Fibroblast of the conjunctiva (primary cell): ENCODE data around the gene LPIN1.

Source experiments
- DNase-seq: peaks from one replicate; pipeline ENCODE4 v3.0.0-alpha.2; 2010; ENCODE audit warnings: low read depth

The LPIN1 gene

GRCh38 chr2:11866358-11867335 lies 120.2 kb downstream of the LPIN1 start:
- DNase-seq: no peak

- DNase-seq: no peak
Measured at GRCh38 chr2:11867926-11868325, 121.5 kb downstream of the LPIN1 start.

GRCh38 chr2:11869391-11869991 lies 123.1 kb downstream of the LPIN1 start:
- no peak for DNase-seq

DNA sequence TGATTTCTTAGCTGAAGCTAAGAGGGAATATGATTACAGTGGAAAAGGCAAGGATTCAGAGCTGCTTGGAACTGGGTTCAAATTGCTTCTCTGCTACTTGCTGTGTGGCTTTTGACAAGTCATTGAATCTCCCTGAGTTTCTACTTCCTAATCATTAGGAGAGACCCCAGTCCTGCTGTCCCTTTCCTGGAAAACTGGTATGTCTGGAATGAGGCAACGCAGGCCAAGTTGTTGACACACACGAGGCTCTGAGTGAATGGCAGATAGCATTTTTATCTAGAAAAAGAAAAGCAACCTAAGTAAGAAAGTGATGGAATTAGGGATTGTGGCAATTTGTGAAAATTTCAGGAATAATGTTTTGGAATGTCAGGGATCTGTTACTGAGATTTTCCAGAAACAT lies 123.6 kb downstream of the LPIN1 start:
- DNase-seq: no peak

GRCh38 chr2:11870584-11870983 lies 124.2 kb downstream of the LPIN1 start:
- DNase-seq: no peak

DNA sequence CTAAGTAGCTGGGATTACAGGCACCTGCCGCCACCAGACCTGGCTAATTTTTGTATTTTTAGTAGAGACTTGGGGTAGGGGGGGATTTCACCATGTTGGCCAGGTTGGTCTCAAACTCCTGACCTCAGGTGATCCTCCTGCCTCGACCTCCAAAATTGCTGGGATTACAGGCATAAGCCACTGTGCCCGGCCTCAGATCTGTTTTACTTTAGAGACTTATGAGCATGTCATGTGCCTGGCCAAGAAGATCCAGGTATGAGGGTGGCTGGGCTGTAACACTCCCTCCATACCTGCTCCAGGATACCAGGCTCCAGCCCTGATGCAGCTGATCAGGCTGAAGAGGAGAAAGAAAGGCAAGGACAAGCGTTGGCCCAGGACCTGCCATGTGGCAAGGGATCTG lies 125.0 kb downstream of the LPIN1 start:
- no peak for DNase-seq

DNA sequence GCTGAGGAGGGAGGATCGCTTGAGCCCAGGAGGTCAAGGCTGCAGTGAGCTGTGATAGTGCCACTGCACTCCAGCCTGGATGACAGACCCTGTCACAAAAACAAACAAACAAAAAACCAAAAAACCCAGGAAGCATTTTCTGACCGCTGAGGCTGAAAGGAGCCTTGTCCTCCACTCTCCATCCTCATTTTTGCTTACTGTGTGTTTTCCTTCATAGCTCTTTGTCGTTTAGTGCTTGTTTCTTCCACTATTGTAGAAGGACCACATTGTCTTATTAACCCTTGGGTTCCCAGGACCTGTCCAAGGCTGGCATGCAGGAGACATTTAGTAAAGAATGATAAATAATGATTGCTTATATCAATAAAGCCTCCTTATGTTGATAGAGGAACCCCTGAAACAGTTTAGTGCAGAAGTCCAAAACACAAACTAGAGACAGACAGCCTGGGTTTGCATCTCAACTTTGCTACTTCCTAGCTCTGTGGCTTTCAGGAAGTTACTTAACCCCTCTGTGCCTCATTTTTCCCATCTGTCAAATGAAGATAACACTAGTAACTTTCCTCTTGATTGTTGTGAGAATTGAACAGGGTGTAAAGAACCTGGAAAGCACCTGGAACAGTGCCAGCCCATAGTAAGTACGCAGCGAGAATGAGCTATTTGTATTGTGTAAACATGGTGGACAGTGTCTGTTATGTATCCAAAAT lies 126.0 kb downstream of the LPIN1 start:
- DNase-seq: no peak

DNA sequence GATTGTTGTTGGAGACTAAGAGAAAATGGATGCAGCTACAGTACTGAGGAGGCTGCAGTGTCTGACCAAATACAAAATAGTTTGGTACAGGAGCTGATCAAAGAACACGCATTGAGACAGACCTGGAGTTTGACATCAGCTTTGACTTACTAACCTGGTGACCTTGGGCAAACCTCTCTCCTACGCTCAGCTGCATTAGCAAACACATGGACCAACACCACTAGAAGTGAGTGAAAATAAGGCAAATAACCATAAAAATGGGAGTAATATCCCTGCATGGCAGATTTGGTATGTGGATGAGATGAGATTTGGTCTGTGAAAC lies 126.5 kb downstream of the LPIN1 start:
- no peak for DNase-seq

- DNase-seq: peak; percentile 60
Measured at GRCh38 chr2:11873356-11874154, 127.1 kb downstream of the LPIN1 start.

- DNase-seq: no peak
Measured at GRCh38 chr2:11874861-11875260, 128.4 kb downstream of the LPIN1 start.

DNA sequence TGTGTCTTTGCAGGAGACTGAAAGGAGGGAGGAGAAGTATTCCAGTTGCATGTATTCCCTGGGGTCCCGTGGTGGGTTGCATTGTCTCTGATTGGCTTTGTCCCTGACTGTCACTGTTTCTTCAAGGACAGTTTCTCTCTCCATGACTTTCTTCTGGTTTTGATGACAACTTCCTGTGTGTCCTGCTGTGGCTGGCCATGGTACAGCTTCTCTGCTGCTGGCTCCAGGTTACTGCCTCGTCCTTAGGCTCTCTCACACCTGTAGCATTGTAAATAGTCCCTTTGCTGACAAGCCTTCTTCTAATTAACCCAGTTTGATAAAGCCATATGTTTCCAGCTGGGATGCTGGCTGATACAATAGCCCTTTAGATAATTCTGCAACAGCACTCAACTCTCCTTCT lies 129.0 kb downstream of the LPIN1 start:
- no peak for DNase-seq

- no peak for DNase-seq
Measured at GRCh38 chr2:11876436-11876835, 130.0 kb downstream of the LPIN1 start.

DNA sequence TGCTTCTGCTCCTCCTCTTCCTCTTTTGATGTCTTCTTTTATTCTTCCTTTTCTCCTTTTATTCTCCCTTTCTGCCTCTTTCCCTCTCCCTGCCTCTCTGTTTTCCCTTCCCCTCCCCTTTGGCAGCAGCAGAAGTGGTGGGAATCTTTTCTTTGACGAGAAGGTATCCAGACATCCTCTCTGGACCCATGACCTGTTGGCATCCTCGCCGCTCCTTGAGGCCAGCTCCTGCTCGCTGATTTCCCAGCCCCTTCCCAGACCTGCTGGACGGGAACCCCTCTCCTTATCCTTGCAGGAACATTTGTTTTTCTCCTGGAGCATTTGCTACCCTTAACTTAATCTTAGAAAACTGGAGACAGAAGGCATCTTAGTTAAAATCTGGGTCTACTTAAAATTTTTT lies 130.5 kb downstream of the LPIN1 start:
- no peak for DNase-seq
